Measurements from ENCODE around the gene NTSR1. TPM values are rescaled to one million over a fixed set of nuclear protein-coding genes. Genes with fewer than 3 reads are reported as not detected.

NTSR1 gene
- total and polyA plus RNA-seq, 9 donors = 0.05 to 0.23 (median 0.08) TPM; not detected in 5

- TF ChIP-seq EP300 (IDR thresholded peaks at IDR 0.05) = no peak
- no peak for TF ChIP-seq POLR2A (IDR thresholded peaks at IDR 0.05)
- TF ChIP-seq, protein P1, sequence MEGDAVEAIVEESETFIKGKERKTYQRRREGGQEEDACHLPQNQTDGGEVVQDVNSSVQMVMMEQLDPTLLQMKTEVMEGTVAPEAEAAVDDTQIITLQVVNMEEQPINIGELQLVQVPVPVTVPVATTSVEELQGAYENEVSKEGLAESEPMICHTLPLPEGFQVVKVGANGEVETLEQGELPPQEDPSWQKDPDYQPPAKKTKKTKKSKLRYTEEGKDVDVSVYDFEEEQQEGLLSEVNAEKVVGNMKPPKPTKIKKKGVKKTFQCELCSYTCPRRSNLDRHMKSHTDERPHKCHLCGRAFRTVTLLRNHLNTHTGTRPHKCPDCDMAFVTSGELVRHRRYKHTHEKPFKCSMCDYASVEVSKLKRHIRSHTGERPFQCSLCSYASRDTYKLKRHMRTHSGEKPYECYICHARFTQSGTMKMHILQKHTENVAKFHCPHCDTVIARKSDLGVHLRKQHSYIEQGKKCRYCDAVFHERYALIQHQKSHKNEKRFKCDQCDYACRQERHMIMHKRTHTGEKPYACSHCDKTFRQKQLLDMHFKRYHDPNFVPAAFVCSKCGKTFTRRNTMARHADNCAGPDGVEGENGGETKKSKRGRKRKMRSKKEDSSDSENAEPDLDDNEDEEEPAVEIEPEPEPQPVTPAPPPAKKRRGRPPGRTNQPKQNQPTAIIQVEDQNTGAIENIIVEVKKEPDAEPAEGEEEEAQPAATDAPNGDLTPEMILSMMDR (IDR thresholded peaks at IDR 0.05) = no peak
- Histone ChIP-seq H3K4me1 (ENCODE audit: insufficient read depth) (peaks cover 4% of the 10 kb centered on the region), H3K27me3 (no peaks in the 10 kb centered on the region), H3K27ac (no peak overlapping the region), H3K9me3 (no peaks in the 10 kb centered on the region), H3K4me3 (no peak overlapping the region), H3K36me3 (no peaks in the 10 kb centered on the region)
- intact Hi-C loops (cut with DNase I) = no loop called here
- no peak for DNase-seq
- 32 to 53% (median 43%) methylated on average over 19 of the region's 19 CpGs for WGBS, 3 donors
Measured at GRCh38 chr20:62772990-62773844, 64.6 kb downstream of the NTSR1 start.

GRCh38 chr20:62773845-62774714 is 65.4 kb downstream of the NTSR1 start:
- H3K27me3 ChIP-seq = no peaks in the 10 kb centered on the region
- H3K4me3 ChIP-seq = no peak overlapping the region
- no peak for DNase-seq
- TF ChIP-seq POLR2A (IDR thresholded peaks at IDR 0.05) (no peak), EP300 (IDR thresholded peaks at IDR 0.05) (no peak)
- TF ChIP-seq, protein P1 (IDR thresholded peaks at IDR 0.05) = no peak
- H3K27ac ChIP-seq = no peak overlapping the region
- 77 to 84% (median 81%) methylated on average over 29 of the region's 29 CpGs for WGBS, 3 donors
- intact Hi-C loops (cut with DNase I) = no loop called here
- H3K4me1 ChIP-seq (ENCODE audit: insufficient read depth) = no peaks in the 10 kb centered on the region
- H3K9me3 ChIP-seq = no peaks in the 10 kb centered on the region
- H3K36me3 ChIP-seq = no peaks in the 10 kb centered on the region

DNA sequence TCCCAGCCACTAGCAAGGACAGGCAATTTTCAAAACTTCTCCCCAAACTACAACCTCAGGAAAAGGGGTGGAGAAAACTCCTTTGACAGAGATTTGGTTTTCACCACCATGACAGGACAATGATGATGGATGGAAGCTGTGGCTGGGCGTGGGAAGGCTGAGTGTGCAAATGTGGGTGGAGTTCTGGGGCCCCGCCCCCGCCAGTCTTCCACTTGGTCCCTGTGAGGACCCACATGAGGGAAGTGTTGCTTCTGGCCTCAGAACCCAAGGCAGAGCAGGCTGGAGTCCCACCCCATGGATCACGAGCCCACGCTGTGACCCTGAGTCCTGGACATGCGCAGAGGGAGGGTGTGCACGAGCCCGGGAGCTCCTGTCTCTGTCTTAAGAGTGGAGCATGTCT is 66.1 kb downstream of the NTSR1 start:
- intact Hi-C loops (cut with DNase I) = no loop called here
- Histone ChIP-seq H3K4me1 (ENCODE audit: insufficient read depth) (no peaks in the 10 kb centered on the region), H3K27me3 (no peaks in the 10 kb centered on the region), H3K4me3 (no peak overlapping the region), H3K9me3 (no peaks in the 10 kb centered on the region), H3K27ac (no peak overlapping the region), H3K36me3 (no peaks in the 10 kb centered on the region)
- 67 to 78% (median 72%) methylated on average over 8 of the region's 8 CpGs for WGBS, 3 donors
- no peak for DNase-seq
- TF ChIP-seq, protein P1 (IDR thresholded peaks at IDR 0.05) = no peak
- TF ChIP-seq EP300 (IDR thresholded peaks at IDR 0.05) (no peak), POLR2A (IDR thresholded peaks at IDR 0.05) (no peak)

- no peak for TF ChIP-seq EP300 (IDR thresholded peaks at IDR 0.05)
- no peak for TF ChIP-seq POLR2A (IDR thresholded peaks at IDR 0.05)
- TF ChIP-seq, protein P1 (IDR thresholded peaks at IDR 0.05) = no peak
- no peak for DNase-seq
- WGBS, 3 donors = 82 to 85% (median 84%) methylated on average over 9 of the region's 9 CpGs
- intact Hi-C loops (cut with DNase I) = no loop called here
- Histone ChIP-seq H3K27ac (no peak overlapping the region), H3K36me3 (no peaks in the 10 kb centered on the region), H3K27me3 (no peaks in the 10 kb centered on the region), H3K4me3 (no peak overlapping the region), H3K4me1 (ENCODE audit: insufficient read depth) (no peaks in the 10 kb centered on the region), H3K9me3 (no peaks in the 10 kb centered on the region)
Measured at GRCh38 chr20:62775206-62775605, 66.6 kb downstream of the NTSR1 start.

All from ovary (tissue), 9 donors.